HAP-1 (cell line): Measurements from ENCODE around the gene CYP4A22.
A peak's percentile ranks its signal among the peaks of the same experiment; 100 is the strongest.
"Not testable (repeated sequence)": the region's sequence is repeated elsewhere in the genome, so short reads cannot be mapped to it uniquely, and the experiment has no call there.

Experiments used
- DNase-seq, 2 experiments: peaks; one replicate each; pipeline ENCODE4 v3.0.0-alpha.2; 2016 to 2020; ENCODE audit warnings: low spot score in 2 of 2
- H3K27me3 ChIP-seq: fragments of 250-450 bp; sonication (Bioruptor Pico); 2 replicates; pipeline ENCODE4 v1.5.1; 2020; ENCODE audit warnings: low read depth, mild to moderate bottlenecking, moderate library complexity
- H3K36me3 ChIP-seq: fragments of 250-450 bp; sonication (Bioruptor Pico); replicated peaks from 2 replicates; pipeline ENCODE4 v1.5.1; 2020; ENCODE audit warnings: mild to moderate bottlenecking
- H3K4me1 ChIP-seq: fragments of 250-450 bp; sonication (Bioruptor Pico); 2 replicates; pipeline ENCODE4 v1.5.1; 2020; ENCODE audit warnings: mild to moderate bottlenecking
- H3K4me3 ChIP-seq: fragments of 250-450 bp; sonication (Bioruptor Pico); 2 replicates; pipeline ENCODE4 v1.5.1; 2020; ENCODE audit warnings: mild to moderate bottlenecking, moderate library complexity
- H3K9me3 ChIP-seq: fragments of 250-450 bp; sonication (Bioruptor Pico); 2 replicates; pipeline ENCODE4 v1.5.1; 2020; ENCODE audit warnings: mild to moderate bottlenecking, moderate library complexity
- in situ Hi-C: fragments of 300-500 bp; cut with MboI; formaldehyde crosslinking; loops from 3 replicates; pipeline ENCODE4 v1.14.3; 2020; ENCODE audit warnings: low sequenced_read_pairs, inconsistent platforms, mixed read lengths

CYP4A22 gene

GRCh38 chr1:47132665-47133064, 4.6 kb upstream of the CYP4A22 start:
- DNase-seq, H3K4me3 ChIP-seq, in situ Hi-C loops, H3K36me3 ChIP-seq, H3K4me1 ChIP-seq, H3K9me3 ChIP-seq: not testable (repeated sequence)
- H3K27me3 ChIP-seq = peaks cover 15% of the 10 kb centered on the region

- no peaks in the 10 kb centered on the region for H3K36me3 ChIP-seq
- H3K4me1 ChIP-seq = no peaks in the 10 kb centered on the region
- in situ Hi-C loops = no loop called here
- no peak for DNase-seq
- no peaks in the 10 kb centered on the region for H3K9me3 ChIP-seq
- no peak overlapping the region for H3K4me3 ChIP-seq
- 0 out of 2 replicates have a peak, but pooled peaks cover 5% of the 10 kb centered on the region for H3K27me3 ChIP-seq
These were observed 829 bp downstream of the CYP4A22 start for GRCh38 chr1:47137925-47138615.

- DNase-seq, H3K4me1 ChIP-seq, H3K27me3 ChIP-seq, H3K4me3 ChIP-seq, H3K36me3 ChIP-seq, in situ Hi-C loops, H3K9me3 ChIP-seq: not testable (repeated sequence)
These were observed 3.1 kb downstream of the CYP4A22 start for GRCh38 chr1:47140358-47140757.

GRCh38 chr1:47143654-47144053, 6.4 kb downstream of the CYP4A22 start:
- H3K27me3 ChIP-seq, H3K36me3 ChIP-seq, H3K4me1 ChIP-seq, H3K9me3 ChIP-seq, DNase-seq, in situ Hi-C loops, H3K4me3 ChIP-seq: not testable (repeated sequence)

GRCh38 chr1:47146495-47146894, 9.3 kb downstream of the CYP4A22 start:
- in situ Hi-C loops = not testable (repeated sequence)

GRCh38 chr1:47147047-47147785, 10.0 kb downstream of the CYP4A22 start:
- H3K27me3 ChIP-seq = no peaks in the 10 kb centered on the region
- DNase-seq = no peak
- H3K9me3 ChIP-seq = no peaks in the 10 kb centered on the region
- no peak overlapping the region for H3K4me3 ChIP-seq
- no peaks in the 10 kb centered on the region for H3K36me3 ChIP-seq
- in situ Hi-C loops = no loop called here
- H3K4me1 ChIP-seq = no peaks in the 10 kb centered on the region

More at GRCh38 chr1:47146495-47146894, 9.3 kb downstream of the CYP4A22 start:
- not testable (repeated sequence) for H3K27me3 ChIP-seq, H3K9me3 ChIP-seq, DNase-seq, H3K36me3 ChIP-seq, H3K4me1 ChIP-seq, H3K4me3 ChIP-seq

- H3K4me1 ChIP-seq, H3K36me3 ChIP-seq, H3K27me3 ChIP-seq, in situ Hi-C loops, H3K9me3 ChIP-seq, H3K4me3 ChIP-seq: not testable (repeated sequence)
- peak in 1 of 2 experiments; percentile 7 for DNase-seq
These were observed 11.9 kb downstream of the CYP4A22 start for GRCh38 chr1:47149162-47149561.

- H3K36me3 ChIP-seq, in situ Hi-C loops, H3K4me3 ChIP-seq, DNase-seq, H3K9me3 ChIP-seq, H3K27me3 ChIP-seq, H3K4me1 ChIP-seq: not testable (repeated sequence)
These were observed 19.2 kb downstream of the CYP4A22 start for GRCh38 chr1:47156457-47156856.

GRCh38 chr1:47157957-47158356, 20.7 kb downstream of the CYP4A22 start:
- not testable (repeated sequence) for H3K36me3 ChIP-seq

GRCh38 chr1:47160716-47161115, 23.5 kb downstream of the CYP4A22 start:
- Histone ChIP-seq H3K36me3 (no peaks in the 10 kb centered on the region), H3K4me1 (no peaks in the 10 kb centered on the region), H3K4me3 (no peak overlapping the region), H3K9me3 (no peaks in the 10 kb centered on the region), H3K27me3 (no peaks in the 10 kb centered on the region)
- no peak for DNase-seq
- in situ Hi-C loops = no loop called here

More at GRCh38 chr1:47157957-47158356, 20.7 kb downstream of the CYP4A22 start:
- H3K9me3 ChIP-seq, H3K4me1 ChIP-seq, H3K27me3 ChIP-seq, DNase-seq, in situ Hi-C loops, H3K4me3 ChIP-seq: not testable (repeated sequence)

- H3K9me3 ChIP-seq = no peaks in the 10 kb centered on the region
- H3K4me3 ChIP-seq = no peak overlapping the region
- in situ Hi-C loops = no loop called here
- H3K36me3 ChIP-seq = no peaks in the 10 kb centered on the region
- no peaks in the 10 kb centered on the region for H3K4me1 ChIP-seq
- no peak for DNase-seq
- no peaks in the 10 kb centered on the region for H3K27me3 ChIP-seq
These were observed 24.2 kb downstream of the CYP4A22 start for GRCh38 chr1:47161298-47162040.

- Histone ChIP-seq H3K4me3 (no peak overlapping the region), H3K9me3 (no peaks in the 10 kb centered on the region), H3K36me3 (no peaks in the 10 kb centered on the region), H3K27me3 (no peaks in the 10 kb centered on the region), H3K4me1 (no peaks in the 10 kb centered on the region)
- no peak for DNase-seq
- in situ Hi-C loops = no loop called here
These were observed 27.3 kb downstream of the CYP4A22 start for GRCh38 chr1:47164552-47164951.

GRCh38 chr1:47172782-47173181, 35.5 kb downstream of the CYP4A22 start:
- H3K4me1 ChIP-seq = no peaks in the 10 kb centered on the region
- H3K36me3 ChIP-seq = no peaks in the 10 kb centered on the region
- no peak for DNase-seq
- no peaks in the 10 kb centered on the region for H3K9me3 ChIP-seq
- no peak overlapping the region for H3K4me3 ChIP-seq
- in situ Hi-C loops = loop anchor here (10.0 kb wide), 1 partner anchor 552 kb away; no protein-coding TSS in a partner anchor
- H3K27me3 ChIP-seq = no peaks in the 10 kb centered on the region; the same call in 1 of the 2 replicates

GRCh38 chr1:47174656-47175020, 37.4 kb downstream of the CYP4A22 start:
- in situ Hi-C loops = loop anchor here (10.0 kb wide), 1 partner anchor 550 kb away; no protein-coding TSS in a partner anchor
- Histone ChIP-seq H3K4me3 (no peak overlapping the region), H3K36me3 (no peaks in the 10 kb centered on the region), H3K4me1 (peaks cover 4% of the 10 kb centered on the region; the same call in 1 of the 2 replicates), H3K9me3 (no peaks in the 10 kb centered on the region), H3K27me3 (no peaks in the 10 kb centered on the region; the same call in 1 of the 2 replicates)
- no peak for DNase-seq
